Upper lobe of left lung (tissue), 6 donors: ENCODE measurements around the gene FAM83C. TPM values are rescaled to one million over a fixed set of nuclear protein-coding genes. Genes with fewer than 3 reads are reported as not detected.

Experiments used
- ATAC-seq, 2 donors: fragments of 200-7000 bp; cut with Tn5 transposase; one replicate each; pipeline ENCODE4 v1.9.1; 2022; ENCODE audit warnings: mild to moderate bottlenecking in 2 of 2, moderate library complexity in 2 of 2; ENCODE audit not compliant: low FRiP score in 2 of 2
- DNase-seq, 2 donors: peaks; one replicate each; pipeline ENCODE4 v3.0.0-alpha.2; 2019 to 2020
- H3K27ac ChIP-seq, 4 donors: fragments of 200-600 bp; sonication (generic); one replicate each; pipeline ENCODE4 v1.5.1; 2016 to 2019
- H3K27me3 ChIP-seq, 4 donors: fragments of 200-600 bp; sonication (generic); one replicate each; pipeline ENCODE4 v1.5.1; 2017 to 2019
- H3K36me3 ChIP-seq, 4 donors: fragments of 200-600 bp; sonication (generic); one replicate each; pipeline ENCODE4 v1.5.1; 2016 to 2019
- H3K4me1 ChIP-seq, 4 donors: fragments of 200-600 bp; sonication (generic); one replicate each; pipeline ENCODE4 v1.5.1; 2018 to 2019
- H3K4me3 ChIP-seq, 4 donors: fragments of 200-600 bp; sonication (generic); one replicate each; pipeline ENCODE4 v1.5.1; 2017 to 2019; ENCODE audit warnings: mild to moderate bottlenecking in 2 of 4, moderate library complexity in 1 of 4
- H3K9me3 ChIP-seq, 4 donors: fragments of 200-600 bp; sonication (generic); one replicate each; pipeline ENCODE4 v1.5.1; 2018 to 2019
- CTCF ChIP-seq, 6 experiments: fragments of 450-650 bp in 4 of 6; fragments of 200-600 bp in 2 of 6; sonication (generic) in 2 of 6; IDR thresholded peaks; one replicate each; pipeline ENCODE4 v1.5.1; 2016 to 2019; ENCODE audit warnings: antibody characterized with exemption in 6 of 6
- EP300 ChIP-seq, 4 donors: sonication (generic); formaldehyde crosslinking; IDR thresholded peaks; one replicate each; pipeline ENCODE4 v1.5.1; 2017; ENCODE audit warnings: antibody characterized with exemption in 4 of 4, control low read depth in 2 of 4
- POLR2A ChIP-seq, 4 donors: fragments of 450-650 bp; IDR thresholded peaks; one replicate each; pipeline ENCODE4 v1.5.1; 2016 to 2017; ENCODE audit warnings: antibody characterized with exemption in 4 of 4, mild to moderate bottlenecking in 2 of 4
- POLR2AphosphoS5 ChIP-seq, 2 donors: sonication (generic); formaldehyde crosslinking; IDR thresholded peaks; one replicate each; pipeline ENCODE4 v1.5.1; 2017; ENCODE audit warnings: antibody characterized with exemption in 2 of 2
- WGBS, 2 donors: methylation state at CpG; one replicate each; pipeline ENCODE4 v1.1.5; 2017 to 2018; 5-methylcytosine and 5-hydroxymethylcytosine counted together
- total RNA-seq, 6 donors: library from RNA; depleted of rRNA in 4 of 6; stranded (reverse); fragments of >200 nt in 4 of 6; gene quantifications; one replicate each; pipeline versions ENCODE4 v1.1.0 to v1.2.1, GENCODE V29; 2016 to 2021
- donor health status: DM: no; HTN: no; CAD: no; lungs with moderate emphysema.
- donor health status: DM: no; HTN: yes; CAD: no; lungs with severe emphysema.

The FAM83C gene
- total RNA-seq, 6 donors from 2014 or later = not detected

- no peak for TF ChIP-seq CTCF (IDR thresholded peaks at IDR 0.05)
- no peak for TF ChIP-seq POLR2A (IDR thresholded peaks at IDR 0.05)
- TF ChIP-seq POLR2AphosphoS5 (IDR thresholded peaks at IDR 0.05) = no peak
- no peak for TF ChIP-seq EP300 (IDR thresholded peaks at IDR 0.05)
- Histone ChIP-seq H3K4me3 (no peak overlapping the region), H3K4me1 (peaks cover 0 to 2% (median under 1%) of the 10 kb centered on the region in 4 donors), H3K27me3 (no peaks in the 10 kb centered on the region), H3K36me3 (peaks cover 0 to 16% (median 1%) of the 10 kb centered on the region in 4 donors), H3K9me3 (no peaks in the 10 kb centered on the region), H3K27ac (no peak overlapping the region)
- DNase-seq = no peak
- 70 to 80% methylated on average over 2 of the region's 2 CpGs for WGBS, 2 donors
- ATAC-seq = peak in 1 of 2 donors; percentile 49
Observed at GRCh38 chr20:35339007-35339406, 46.8 kb upstream of the FAM83C start.

GRCh38 chr20:35334311-35335101, 42.3 kb upstream of the FAM83C start:
- Histone ChIP-seq H3K9me3 (no peaks in the 10 kb centered on the region), H3K36me3 (no peaks in the 10 kb centered on the region), H3K27me3 (no peaks in the 10 kb centered on the region), H3K4me1 (peaks cover 0 to 5% (median 0%) of the 10 kb centered on the region in 4 donors), H3K27ac (no peak overlapping the region), H3K4me3 (no peak overlapping the region)
- ATAC-seq (peak in 1 of 2 donors; percentile 81), DNase-seq (no peak)
- WGBS, 2 donors = 68 to 81% methylated on average over 5 of the region's 5 CpGs
- TF ChIP-seq POLR2A (IDR thresholded peaks at IDR 0.05) = no peak
- TF ChIP-seq EP300 (IDR thresholded peaks at IDR 0.05) = no peak
- no peak for TF ChIP-seq POLR2AphosphoS5 (IDR thresholded peaks at IDR 0.05)
- TF ChIP-seq CTCF (IDR thresholded peaks at IDR 0.05) = no peak

GRCh38 chr20:35333606-35334005, 41.4 kb upstream of the FAM83C start:
- Histone ChIP-seq H3K27me3 (no peaks in the 10 kb centered on the region), H3K4me1 (peaks cover 0 to 5% (median 0%) of the 10 kb centered on the region in 4 donors), H3K4me3 (no peak overlapping the region), H3K9me3 (no peaks in the 10 kb centered on the region), H3K36me3 (no peaks in the 10 kb centered on the region), H3K27ac (no peak overlapping the region)
- no peak for TF ChIP-seq POLR2A (IDR thresholded peaks at IDR 0.05)
- TF ChIP-seq CTCF (IDR thresholded peaks at IDR 0.05) = no peak
- TF ChIP-seq EP300 (IDR thresholded peaks at IDR 0.05) = no peak
- no peak for TF ChIP-seq POLR2AphosphoS5 (IDR thresholded peaks at IDR 0.05)
- WGBS, 2 donors = 54 to 59% methylated on average over 4 of the region's 4 CpGs
- DNase-seq = no peak
- ATAC-seq = no peak

- H3K36me3 ChIP-seq = no peaks in the 10 kb centered on the region
- TF ChIP-seq CTCF (IDR thresholded peaks at IDR 0.05) (no peak), POLR2AphosphoS5 (IDR thresholded peaks at IDR 0.05) (no peak), POLR2A (IDR thresholded peaks at IDR 0.05) (no peak), EP300 (IDR thresholded peaks at IDR 0.05) (no peak)
- WGBS, 2 donors = 89 to 94% methylated on average over 5 of the region's 5 CpGs
- H3K4me1 ChIP-seq = peaks cover 0 to 5% (median 0%) of the 10 kb centered on the region in 4 donors
- no peak for DNase-seq
- no peak overlapping the region for H3K27ac ChIP-seq
- H3K27me3 ChIP-seq = no peaks in the 10 kb centered on the region
- no peak for ATAC-seq
- no peak overlapping the region for H3K4me3 ChIP-seq
- H3K9me3 ChIP-seq = no peaks in the 10 kb centered on the region
Observed at GRCh38 chr20:35332540-35333200, 40.4 kb upstream of the FAM83C start.
